DMS53 treated with DMSO at 0.1 percent for 48 hours (cell line): ENCODE results near the gene STRIP2.
"Not testable (repeated sequence)": the region's sequence is repeated elsewhere in the genome, so short reads cannot be mapped to it uniquely, and the experiment has no call there.

ENCODE experiments used
- DNase-seq: peaks from one replicate; lab custom pipeline; 2025; ENCODE audit not compliant: unreplicated experiment; lab: John Stamatoyannopoulos, UW

STRIP2 gene

GRCh38 chr7:129493555-129493954, 59.3 kb downstream of the STRIP2 start:
- DNase-seq = no peak

- no peak for DNase-seq
These were observed 59.8 kb downstream of the STRIP2 start for GRCh38 chr7:129494041-129494440.

GRCh38 chr7:129495987-129496386, 61.8 kb downstream of the STRIP2 start:
- DNase-seq = no peak

GRCh38 chr7:129496653-129497052, 62.4 kb downstream of the STRIP2 start:
- DNase-seq = no peak

- no peak for DNase-seq
These were observed 62.9 kb downstream of the STRIP2 start for GRCh38 chr7:129497156-129497555.

GRCh38 chr7:129498021-129498420, 63.8 kb downstream of the STRIP2 start:
- no peak for DNase-seq

- DNase-seq = no peak
These were observed 65.8 kb downstream of the STRIP2 start for GRCh38 chr7:129499999-129500398.

GRCh38 chr7:129501760-129502707, 67.8 kb downstream of the STRIP2 start, which contains the start of gene SMKR1:
TSS of gene SMKR1 (plus strand) at chr7:129502531. CDS start at chr7:129502825, 294 bp downstream.
- peak; percentile 88 for DNase-seq

GRCh38 chr7:129502708-129503685, 68.8 kb downstream of the STRIP2 start:
- peak; percentile 22 for DNase-seq

- DNase-seq = no peak
These were observed 69.5 kb downstream of the STRIP2 start for GRCh38 chr7:129503725-129504124.

- no peak for DNase-seq
These were observed 78.0 kb downstream of the STRIP2 start for GRCh38 chr7:129512192-129512591.

GRCh38 chr7:129513546-129513945, 79.3 kb downstream of the STRIP2 start:
- no peak for DNase-seq

- no peak for DNase-seq
These were observed 80.5 kb downstream of the STRIP2 start for GRCh38 chr7:129514683-129515082.

GRCh38 chr7:129515381-129515780, 81.1 kb downstream of the STRIP2 start:
- no peak for DNase-seq

GRCh38 chr7:129517931-129518330, 83.7 kb downstream of the STRIP2 start:
- no peak for DNase-seq

- DNase-seq = no peak
These were observed 85.2 kb downstream of the STRIP2 start for GRCh38 chr7:129519464-129519863.

GRCh38 chr7:129522088-129522970, 88.1 kb downstream of the STRIP2 start:
- no peak for DNase-seq

GRCh38 chr7:129522971-129523340, 88.7 kb downstream of the STRIP2 start:
- no peak for DNase-seq

GRCh38 chr7:129523924-129524323, 89.7 kb downstream of the STRIP2 start:
- no peak for DNase-seq

- not testable (repeated sequence) for DNase-seq
These were observed 90.2 kb downstream of the STRIP2 start for GRCh38 chr7:129524405-129524804.
